Activated CD8-positive, alpha-beta memory T cell treated with anti-CD3 and anti-CD28 coated beads, Interleukin-2, amount 50 U/mL, for 24 hours (primary cell): ENCODE measurements around the gene ATAD3B.
A peak's percentile ranks its signal among the peaks of the same experiment; 100 is the strongest.
"Not testable (repeated sequence)": the region's sequence is repeated elsewhere in the genome, so short reads cannot be mapped to it uniquely, and the experiment has no call there.

Source experiments
- DNase-seq: peaks from one replicate; pipeline ENCODE4 v3.0.0-alpha.2; 2020; ENCODE audit errors: extremely low read depth

The ATAD3B gene

GRCh38 chr1:1432951-1433803, 38.4 kb upstream of the ATAD3B start:
- no peak for DNase-seq

- DNase-seq, result peak; percentile 23
Observed at GRCh38 chr1:1433804-1434130, 37.8 kb upstream of the ATAD3B start.

GRCh38 chr1:1434131-1434823, 37.3 kb upstream of the ATAD3B start:
- DNase-seq, result no peak

- no peak for DNase-seq
Observed at GRCh38 chr1:1434824-1435105, 36.8 kb upstream of the ATAD3B start.

DNA sequence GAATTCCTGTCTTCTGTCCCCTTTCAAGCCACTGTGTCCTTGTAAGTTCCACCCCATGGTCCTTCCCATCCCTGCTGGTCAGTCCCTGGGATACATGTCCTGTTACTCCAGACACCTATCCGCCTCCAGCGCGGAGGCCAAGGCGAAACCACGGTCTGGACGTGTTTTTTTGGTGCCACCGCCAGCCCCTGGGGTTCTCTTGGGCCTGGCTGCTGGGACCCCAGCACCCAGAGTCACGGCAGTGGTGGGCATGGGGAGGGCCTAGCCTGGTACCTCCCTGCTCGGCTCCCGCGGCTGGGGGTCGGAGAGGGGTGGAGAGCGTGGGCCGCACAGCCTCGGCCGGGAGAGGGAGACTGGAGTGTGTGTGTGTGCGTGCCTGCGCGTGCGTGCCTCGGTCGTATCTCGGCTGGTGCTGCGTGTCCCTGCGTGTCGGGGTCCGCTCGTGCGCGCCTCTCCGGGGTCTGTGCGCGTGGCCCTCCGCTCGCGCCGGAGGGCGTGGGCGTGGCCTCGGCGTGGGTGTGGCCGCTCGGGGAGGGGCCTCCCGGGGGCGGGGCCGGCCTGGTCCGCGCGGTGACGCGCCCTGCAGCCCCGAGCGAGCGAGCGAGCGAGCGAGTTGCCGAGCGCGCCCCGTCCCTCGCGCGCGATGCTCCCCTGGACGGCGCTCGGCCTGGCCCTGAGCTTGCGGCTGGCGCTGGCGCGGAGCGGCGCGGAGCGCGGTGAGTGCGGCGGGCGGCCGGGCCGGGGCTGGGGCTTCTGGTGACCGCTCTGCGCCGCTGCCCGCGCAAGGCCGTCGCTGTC, 36.3 kb upstream of the ATAD3B start, which contains the start of gene VWA1:
TSS of gene VWA1 (plus strand) at position 585 of the 798 bp plus-strand sequence. CDS start at position 644, 59 bp downstream.
- no peak for DNase-seq

DNA sequence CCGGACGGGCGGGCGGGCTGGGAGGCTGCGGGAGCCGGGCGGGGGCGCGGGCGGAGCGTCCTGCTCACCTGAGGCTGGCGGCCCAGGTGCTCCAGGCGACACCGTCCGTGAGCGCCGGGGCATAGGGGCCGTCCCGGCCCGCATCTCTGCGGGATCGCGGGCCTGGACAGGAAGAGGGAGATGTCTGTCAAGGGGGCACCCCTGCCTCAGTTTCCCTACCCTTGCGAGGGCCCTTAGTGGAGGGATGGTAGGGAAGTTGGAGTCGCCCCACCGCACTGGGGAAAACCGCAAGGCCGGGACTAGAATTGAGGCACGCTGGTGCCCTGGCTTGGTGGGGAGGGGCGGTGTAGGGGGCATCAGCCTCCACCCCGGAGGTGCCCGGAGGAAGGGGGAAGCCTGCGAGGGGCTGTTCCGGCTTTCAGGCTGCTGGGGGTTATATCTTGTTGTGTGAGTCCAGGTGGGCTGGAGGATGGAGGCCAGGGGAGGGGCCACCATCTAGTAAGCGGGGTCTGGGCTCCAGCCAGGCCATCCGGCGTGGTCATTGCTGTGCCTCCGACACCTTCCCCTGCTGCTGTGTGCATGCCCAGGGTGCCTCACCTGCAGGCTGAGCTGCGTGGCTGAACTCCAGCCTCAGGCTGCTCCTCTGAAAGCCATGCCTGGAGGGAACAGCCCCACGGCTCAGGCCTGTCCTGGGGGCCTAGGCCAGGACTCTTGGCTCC, 35.5 kb upstream of the ATAD3B start:
- no peak for DNase-seq

GRCh38 chr1:1436630-1437032, 34.9 kb upstream of the ATAD3B start:
- DNase-seq, result no peak

GRCh38 chr1:1437033-1437903, 34.3 kb upstream of the ATAD3B start:
- DNase-seq, result no peak

DNA sequence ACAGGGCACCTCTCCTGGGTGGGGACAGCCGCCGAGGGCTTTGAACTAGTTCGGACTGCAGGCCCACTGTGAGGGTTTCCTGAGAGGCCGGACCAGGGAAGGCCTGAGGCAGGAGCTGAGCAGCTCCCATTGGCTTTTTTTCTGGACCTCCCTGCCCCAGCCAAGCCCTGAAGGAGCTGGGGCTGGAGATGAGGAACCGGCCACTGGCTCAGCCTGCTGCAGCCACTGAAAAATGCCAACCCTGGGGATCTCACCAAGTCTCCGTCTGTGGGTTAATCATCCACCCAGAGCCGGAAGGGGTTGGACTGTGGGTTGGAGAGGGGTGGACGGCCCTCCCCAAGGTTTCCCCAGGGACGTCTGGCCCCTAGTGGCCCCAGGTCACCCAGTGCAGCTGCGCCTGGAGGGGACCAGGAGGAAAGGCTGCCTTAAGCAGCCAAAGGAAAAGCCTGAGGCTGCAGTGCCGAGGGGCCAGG, 33.6 kb upstream of the ATAD3B start:
- no peak for DNase-seq

- DNase-seq, result no peak
Observed at GRCh38 chr1:1438531-1439381, 32.8 kb upstream of the ATAD3B start.

GRCh38 chr1:1439546-1440261, 31.9 kb upstream of the ATAD3B start:
- DNase-seq, result no peak

- no peak for DNase-seq
Observed at GRCh38 chr1:1440262-1441001, 31.1 kb upstream of the ATAD3B start.

DNA sequence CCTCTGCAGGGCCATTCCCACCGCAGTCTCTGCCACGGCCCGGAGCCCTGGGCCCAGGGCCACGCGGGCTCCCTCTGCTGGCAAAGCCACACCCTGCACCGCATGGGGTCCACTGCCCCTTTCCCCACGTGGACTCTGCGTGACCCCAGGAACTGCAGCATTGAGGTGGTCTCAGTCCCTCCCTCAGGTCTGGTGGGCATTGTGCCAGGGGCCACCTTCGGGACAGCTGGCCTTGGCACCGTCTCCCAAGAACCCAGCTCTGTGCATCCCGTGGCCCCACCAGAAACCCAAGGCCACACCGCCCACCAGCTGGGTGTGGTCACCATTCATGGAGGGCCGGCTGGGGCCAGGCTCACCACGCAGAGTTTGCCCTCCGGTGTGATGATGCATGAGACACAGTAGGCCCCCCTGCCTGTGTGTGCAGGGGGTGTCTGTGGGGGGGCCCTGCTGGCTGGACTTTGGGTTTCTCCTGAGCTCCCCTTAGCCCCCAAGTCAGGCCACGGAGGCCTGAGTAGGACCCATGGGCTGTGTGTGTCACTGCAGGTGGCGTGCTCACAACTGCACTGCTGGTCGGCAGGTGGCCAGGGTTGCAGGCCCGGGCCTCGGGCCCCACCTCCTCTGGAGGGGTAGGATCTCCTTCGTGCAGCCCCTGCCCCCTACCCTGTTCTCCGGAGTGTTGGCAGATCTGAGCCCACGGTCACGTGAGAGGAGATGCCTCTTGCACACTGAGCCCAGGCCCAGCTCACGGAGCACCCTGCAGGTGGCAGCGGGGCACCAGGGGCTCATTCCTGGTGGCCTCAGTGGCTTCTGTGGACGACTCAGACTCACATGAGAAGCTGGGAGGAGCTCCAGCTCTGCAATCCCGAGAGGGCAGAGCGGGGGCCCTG, 30.3 kb upstream of the ATAD3B start:
- no peak for DNase-seq

DNA sequence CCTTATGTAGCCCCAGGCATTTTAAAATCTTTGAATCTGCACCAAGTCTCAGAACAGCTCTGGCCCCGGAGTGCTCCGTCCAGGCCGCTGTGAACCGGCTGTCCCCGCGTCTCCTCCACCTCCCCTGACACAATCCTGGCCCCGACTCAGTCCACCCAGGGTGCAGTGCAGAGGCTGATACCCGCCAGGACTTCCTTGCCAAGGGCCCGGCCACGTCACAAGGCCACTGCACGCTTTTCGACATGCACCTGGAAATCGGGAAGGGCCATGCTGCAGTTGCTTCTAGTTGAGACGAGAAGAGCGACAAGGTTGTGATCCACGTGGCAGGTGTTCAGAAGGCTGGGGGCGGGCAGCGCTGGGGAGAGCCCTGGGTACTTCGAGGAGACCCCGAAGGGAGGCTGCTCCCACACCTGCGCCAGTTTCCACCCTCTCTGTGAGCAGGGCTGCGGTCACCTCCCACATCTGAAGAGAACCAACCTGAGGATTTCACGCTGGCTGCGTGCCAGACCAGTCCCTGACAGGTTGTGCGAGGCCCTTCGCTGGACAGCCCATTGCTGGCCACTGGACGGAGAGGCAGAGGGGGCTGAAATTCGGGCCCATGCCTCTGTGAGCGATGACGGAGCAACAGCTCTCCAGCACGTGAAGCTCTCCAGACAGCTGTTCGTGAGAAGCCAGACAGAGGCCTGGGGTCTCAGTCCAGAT, 29.3 kb upstream of the ATAD3B start:
- DNase-seq, result no peak

DNA sequence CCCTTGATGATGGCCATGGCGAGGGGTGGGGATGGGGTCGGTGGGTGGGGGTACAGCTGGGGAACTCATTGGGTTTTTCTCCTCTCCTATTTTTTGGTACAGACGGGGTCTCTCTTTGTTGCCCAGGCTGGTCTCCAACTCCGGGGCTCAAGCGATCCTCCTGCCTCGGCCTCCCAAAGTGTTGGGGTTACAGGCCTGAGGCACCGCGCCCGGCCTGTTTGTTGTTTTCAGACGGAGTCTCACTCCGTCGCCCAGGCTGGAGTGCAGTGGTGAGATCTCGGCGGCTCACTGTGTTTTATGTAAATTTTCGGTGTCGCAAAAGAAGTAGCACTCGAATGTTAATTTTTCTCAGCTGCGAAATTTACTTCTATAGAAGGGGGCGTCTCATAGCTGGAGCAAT, 24.9 kb upstream of the ATAD3B start:
- not testable (repeated sequence) for DNase-seq

DNA sequence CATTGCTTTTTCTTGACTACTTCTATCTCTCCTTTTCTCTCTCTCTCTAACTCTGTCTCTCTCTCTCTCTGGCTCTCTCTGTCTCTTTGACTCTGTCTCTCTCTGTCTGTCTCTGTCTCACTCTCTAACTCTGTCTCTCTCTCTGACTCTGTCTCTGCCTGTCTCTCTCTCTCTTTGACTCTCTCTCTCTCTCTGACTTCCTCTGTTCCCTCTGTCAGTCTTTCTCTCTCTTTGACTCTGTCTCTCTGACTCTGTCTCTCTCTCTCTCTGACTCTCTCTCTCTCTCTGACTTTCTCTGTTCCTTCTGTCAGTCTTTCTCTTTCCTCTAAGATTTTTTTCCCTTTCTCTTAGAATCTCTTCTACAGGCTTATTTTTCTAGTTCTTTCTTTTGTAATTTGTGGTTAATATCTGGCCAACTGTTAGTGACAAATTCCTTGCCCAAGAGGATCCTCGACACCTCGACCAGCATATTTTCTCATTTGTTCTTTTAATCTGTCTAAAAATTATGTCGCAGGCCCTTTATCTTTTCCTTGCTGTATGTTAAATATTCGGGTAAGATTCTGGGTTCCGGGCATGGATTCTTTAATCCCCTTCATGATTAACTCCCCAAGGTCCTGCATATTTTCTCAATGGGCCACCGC, 22.3 kb upstream of the ATAD3B start, which contains the start of gene ATAD3C:
TSS of gene ATAD3C (plus strand) at position 591 of the 641 bp plus-strand sequence. CDS start 995 bp downstream, outside the sequence.
- no peak for DNase-seq
